Measurements from ENCODE around the gene DPP4. TPM values are rescaled to one million over a fixed set of nuclear protein-coding genes. Genes with fewer than 3 reads are reported as not detected.
A peak's percentile ranks its signal among the peaks of the same experiment; 100 is the strongest.

DPP4 gene
- total and polyA plus RNA-seq, 11 donors: 3.4 to 16.1 (median 7.4) TPM

DNA sequence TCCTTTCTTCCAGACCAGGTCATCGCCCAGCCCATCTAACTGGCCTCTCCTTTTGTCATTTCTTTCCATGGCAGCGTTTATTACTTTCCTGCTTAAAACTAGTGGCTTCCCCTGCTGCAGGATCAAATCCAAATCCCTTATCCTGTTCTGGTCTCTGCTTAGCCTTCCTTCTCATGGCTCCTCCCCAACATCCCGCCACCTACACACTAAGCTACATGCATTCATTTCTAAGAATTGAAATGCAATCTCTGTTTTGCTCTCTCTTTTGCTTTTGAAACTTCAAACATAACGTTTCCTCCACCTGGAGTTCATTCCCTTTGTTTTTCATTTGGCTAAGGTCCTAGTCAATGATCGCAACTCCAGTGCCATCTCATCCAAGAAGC is 18.0 kb upstream of the DPP4 start:
- Histone ChIP-seq H3K36me3 (no peaks in the 10 kb centered on the region), H3K9me3 (no peaks in the 10 kb centered on the region), H3K4me1 (peaks cover 0 to 29% (median 15%) of the 10 kb centered on the region in 12 donors), H3K27me3 (no peaks in the 10 kb centered on the region), H3K4me3 (no peak overlapping the region), H3K27ac (peak overlapping the region in 7 of 12 donors; percentile 4 to 68 (median 49))
- TF ChIP-seq POLR2A (IDR thresholded peaks at IDR 0.05): no peak
- TF ChIP-seq, protein P1, sequence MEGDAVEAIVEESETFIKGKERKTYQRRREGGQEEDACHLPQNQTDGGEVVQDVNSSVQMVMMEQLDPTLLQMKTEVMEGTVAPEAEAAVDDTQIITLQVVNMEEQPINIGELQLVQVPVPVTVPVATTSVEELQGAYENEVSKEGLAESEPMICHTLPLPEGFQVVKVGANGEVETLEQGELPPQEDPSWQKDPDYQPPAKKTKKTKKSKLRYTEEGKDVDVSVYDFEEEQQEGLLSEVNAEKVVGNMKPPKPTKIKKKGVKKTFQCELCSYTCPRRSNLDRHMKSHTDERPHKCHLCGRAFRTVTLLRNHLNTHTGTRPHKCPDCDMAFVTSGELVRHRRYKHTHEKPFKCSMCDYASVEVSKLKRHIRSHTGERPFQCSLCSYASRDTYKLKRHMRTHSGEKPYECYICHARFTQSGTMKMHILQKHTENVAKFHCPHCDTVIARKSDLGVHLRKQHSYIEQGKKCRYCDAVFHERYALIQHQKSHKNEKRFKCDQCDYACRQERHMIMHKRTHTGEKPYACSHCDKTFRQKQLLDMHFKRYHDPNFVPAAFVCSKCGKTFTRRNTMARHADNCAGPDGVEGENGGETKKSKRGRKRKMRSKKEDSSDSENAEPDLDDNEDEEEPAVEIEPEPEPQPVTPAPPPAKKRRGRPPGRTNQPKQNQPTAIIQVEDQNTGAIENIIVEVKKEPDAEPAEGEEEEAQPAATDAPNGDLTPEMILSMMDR (IDR thresholded peaks at IDR 0.05): no peak
- ATAC-seq (no peak), DNase-seq (no peak)
- intact Hi-C loops (cut with DNase I): no loop called here
- 59 to 67% (median 66%) methylated on average over 5 of the region's 5 CpGs for WGBS, 4 donors

DNA sequence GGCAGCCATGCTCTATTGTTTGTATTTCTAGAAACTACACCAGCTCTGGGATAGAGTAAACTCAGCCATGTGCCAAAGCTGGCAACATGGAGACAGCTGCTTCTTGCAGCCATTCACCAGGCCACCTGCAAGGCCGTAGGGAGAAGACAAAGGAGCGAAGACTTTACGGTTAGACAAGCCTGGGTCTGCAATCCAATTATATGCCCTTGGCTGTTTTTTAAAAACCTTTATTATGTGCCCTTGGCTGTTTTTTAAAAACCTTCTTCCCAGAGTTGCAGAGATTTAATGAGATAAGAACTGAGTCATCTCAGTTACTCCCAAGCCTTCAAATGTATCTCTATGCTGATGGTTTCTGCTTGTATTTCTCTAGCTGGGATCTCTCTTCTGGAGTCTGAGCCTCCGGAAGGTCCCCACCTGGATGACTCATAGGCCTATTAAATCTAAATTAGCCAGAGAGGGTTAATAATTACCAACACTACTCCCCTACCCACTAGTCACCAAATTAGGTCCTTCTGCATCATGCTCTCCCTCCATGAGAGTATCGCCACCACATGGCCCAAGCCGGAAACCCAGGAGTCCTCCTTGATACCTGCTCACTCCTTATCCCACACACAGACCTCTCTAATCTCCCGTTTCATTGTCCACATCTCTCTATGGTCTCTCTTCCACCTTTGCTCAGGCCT is 17.5 kb upstream of the DPP4 start:
- Histone ChIP-seq H3K4me1 (peaks cover 0 to 29% (median 15%) of the 10 kb centered on the region in 12 donors), H3K9me3 (no peaks in the 10 kb centered on the region), H3K4me3 (no peak overlapping the region), H3K36me3 (no peaks in the 10 kb centered on the region), H3K27me3 (no peaks in the 10 kb centered on the region), H3K27ac (peak overlapping the region in 5 of 12 donors; percentile 5 to 68 (median 49))
- no peak for TF ChIP-seq POLR2A (IDR thresholded peaks at IDR 0.05)
- TF ChIP-seq, protein P1 (IDR thresholded peaks at IDR 0.05): no peak
- WGBS, 4 donors: 84 to 89% (median 87%) methylated on average over 7 of the region's 7 CpGs
- ATAC-seq (no peak), DNase-seq (no peak)
- intact Hi-C loops (cut with DNase I): no loop called here

DNA sequence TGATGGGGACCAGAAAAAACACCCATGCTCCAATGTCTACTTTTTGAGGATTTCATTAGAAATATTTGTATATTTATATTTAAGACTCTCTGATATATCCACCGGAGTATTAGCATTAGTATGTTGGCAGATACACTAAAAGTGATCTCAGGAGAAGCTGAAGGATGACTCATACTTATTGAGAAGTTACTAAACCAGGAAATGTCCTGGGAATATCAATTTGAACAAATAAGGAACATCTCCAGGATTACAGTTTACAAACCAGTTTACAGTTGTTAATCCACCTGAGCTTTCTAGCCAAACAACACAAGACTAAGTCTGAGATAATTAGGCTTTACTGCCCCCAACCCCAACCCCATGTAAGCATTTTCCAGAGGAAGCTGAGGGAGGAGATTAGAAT is 16.1 kb upstream of the DPP4 start:
- Histone ChIP-seq H3K4me3 (no peak overlapping the region), H3K36me3 (no peaks in the 10 kb centered on the region), H3K27ac (no peak overlapping the region), H3K27me3 (no peaks in the 10 kb centered on the region), H3K4me1 (peaks cover 0 to 29% (median 15%) of the 10 kb centered on the region in 12 donors), H3K9me3 (no peaks in the 10 kb centered on the region)
- TF ChIP-seq POLR2A (IDR thresholded peaks at IDR 0.05): no peak
- TF ChIP-seq, protein P1 (IDR thresholded peaks at IDR 0.05): no peak
- 50 to 65% (median 54%) methylated on average over 1 of the region's 1 CpG for WGBS, 4 donors
- DNase-seq (no peak), ATAC-seq (no peak)
- intact Hi-C loops (cut with DNase I): no loop called here

DNA sequence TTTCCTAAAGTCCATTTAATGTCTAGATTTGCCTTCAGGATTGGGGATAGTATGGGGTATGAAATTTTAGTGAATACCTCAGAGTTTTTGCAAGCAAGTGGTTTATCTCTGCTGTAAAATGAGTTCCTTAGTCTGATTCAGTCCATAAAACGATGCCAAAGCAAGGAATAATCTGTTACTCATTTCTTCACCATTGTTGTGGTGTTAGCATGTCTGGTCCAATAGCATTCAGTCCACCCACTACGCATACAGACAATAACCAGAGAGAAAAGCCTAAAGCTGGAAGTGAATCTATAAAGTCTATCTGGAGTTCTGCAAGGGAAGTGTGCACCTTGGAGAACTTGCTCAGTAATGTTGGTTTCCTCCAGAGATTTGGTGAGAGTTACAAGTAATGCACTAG is 12.9 kb upstream of the DPP4 start:
- 92 to 93% (median 92%) methylated on average over 2 of the region's 2 CpGs for WGBS, 4 donors
- peaks cover 0 to 14% (median 4%) of the 10 kb centered on the region in 12 donors for H3K4me1 ChIP-seq
- H3K27ac ChIP-seq: no peak overlapping the region
- no peaks in the 10 kb centered on the region for H3K27me3 ChIP-seq
- H3K9me3 ChIP-seq: no peaks in the 10 kb centered on the region
- no peak for ATAC-seq
- intact Hi-C loops (cut with DNase I): no loop called here
- DNase-seq: no peak
- H3K4me3 ChIP-seq: no peak overlapping the region
- H3K36me3 ChIP-seq: no peaks in the 10 kb centered on the region
- TF ChIP-seq, protein P1 (IDR thresholded peaks at IDR 0.05): no peak
- TF ChIP-seq POLR2A (IDR thresholded peaks at IDR 0.05): no peak
